Natural killer cell (primary cell): Measurements from ENCODE around the gene MED23. TPM values are rescaled to one million over a fixed set of nuclear protein-coding genes. Genes with fewer than 3 reads are reported as not detected.
"Not testable (repeated sequence)": the region's sequence is repeated elsewhere in the genome, so short reads cannot be mapped to it uniquely, and the experiment has no call there.

Experiments used
- ATAC-seq, 3 donors: fragments of 150-1000 bp in 2 of 3; fragments of 200-7000 bp in 1 of 3; cut with Tn5 transposase; 1 replicate in 1 of 3; 2 replicates in 2 of 3; pipeline ENCODE4 v1.10.0; 2021; ENCODE audit warnings: mild to moderate bottlenecking in 2 of 3, moderate library complexity in 2 of 3
- DNase-seq, 2 donors: peaks; one replicate each; pipeline versions ENCODE4 v3.0.0 to v3.0.0-alpha.2; 2013 to 2021; ENCODE audit warnings: mixed read lengths in 1 of 2
- H3K27ac ChIP-seq: one replicate; pipeline ENCODE4 v1.5.1; 2013; ENCODE audit warnings: mild to moderate bottlenecking, low read length
- H3K27me3 ChIP-seq: one replicate; pipeline ENCODE4 v1.6.1; 2013; ENCODE audit warnings: low read length; ENCODE audit not compliant: control insufficient read depth, insufficient read depth
- H3K36me3 ChIP-seq: one replicate; pipeline ENCODE4 v1.6.1; 2013; ENCODE audit warnings: low read length; ENCODE audit not compliant: control insufficient read depth, insufficient read depth
- H3K4me1 ChIP-seq: one replicate; pipeline ENCODE4 v1.6.1; 2013; ENCODE audit warnings: low read length; ENCODE audit not compliant: control insufficient read depth, insufficient read depth
- H3K4me3 ChIP-seq: one replicate; pipeline ENCODE4 v1.5.1; 2013; ENCODE audit warnings: low read length
- H3K9me3 ChIP-seq: one replicate; pipeline ENCODE4 v1.6.1; 2013; ENCODE audit warnings: low read length; ENCODE audit not compliant: control insufficient read depth, insufficient read depth
- H3K27ac Mint-ChIP-seq, 2 donors: one replicate each; pipeline ENCODE4 v1.8.0; 2022; ENCODE audit warnings: mild to moderate bottlenecking in 2 of 2, mixed read lengths in 2 of 2, moderate library complexity in 1 of 2
- H3K27me3 Mint-ChIP-seq, 2 donors: one replicate each; pipeline ENCODE4 v1.8.0; 2022; ENCODE audit warnings: low read depth in 2 of 2, mixed read lengths in 2 of 2
- H3K36me3 Mint-ChIP-seq: one replicate; pipeline ENCODE4 v1.8.0; 2022; ENCODE audit warnings: mixed read lengths
- H3K4me1 Mint-ChIP-seq, 2 donors: one replicate each; pipeline ENCODE4 v1.8.0; 2022; ENCODE audit warnings: mixed read lengths in 2 of 2
- H3K4me3 Mint-ChIP-seq: one replicate; pipeline ENCODE4 v1.8.0; 2022; ENCODE audit warnings: mild to moderate bottlenecking, moderate library complexity, mixed read lengths
- H3K9me3 Mint-ChIP-seq, 2 donors: one replicate each; pipeline ENCODE4 v1.8.0; 2022; ENCODE audit warnings: mixed read lengths in 2 of 2
- WGBS: methylation state at CpG from one replicate; pipeline ENCODE4 v1.1.7; 2013; ENCODE audit warnings: missing lambda C conversion rate; ENCODE audit not compliant: insufficient coverage; 5-methylcytosine and 5-hydroxymethylcytosine counted together
- intact Hi-C: fragments of 100-400 bp; cut with micrococcal nuclease; formaldehyde crosslinking; loops from one replicate; pipeline ENCODE4 v1.14.2; 2022
- total RNA-seq, 4 donors: library from RNA; stranded (reverse); fragments of 120-200 nt in 1 of 4; gene quantifications; one replicate each; pipeline versions ENCODE4 v1.2.3 to v1.2.4, GENCODE V29; 2013 to 2022
- TF ChIP-seq, protein P1 (sequence below): fragments of 200-600 bp; IDR thresholded peaks from one replicate; pipeline ENCODE4 v1.8.0; 2022; ENCODE audit warnings: antibody characterized with exemption

Gene MED23
- total RNA-seq, 3 donors from 2014 or later (not counting 1 experiment from before 2014, with no cell fraction given), result 63.8 to 71.2 (median 67.4) TPM

DNA sequence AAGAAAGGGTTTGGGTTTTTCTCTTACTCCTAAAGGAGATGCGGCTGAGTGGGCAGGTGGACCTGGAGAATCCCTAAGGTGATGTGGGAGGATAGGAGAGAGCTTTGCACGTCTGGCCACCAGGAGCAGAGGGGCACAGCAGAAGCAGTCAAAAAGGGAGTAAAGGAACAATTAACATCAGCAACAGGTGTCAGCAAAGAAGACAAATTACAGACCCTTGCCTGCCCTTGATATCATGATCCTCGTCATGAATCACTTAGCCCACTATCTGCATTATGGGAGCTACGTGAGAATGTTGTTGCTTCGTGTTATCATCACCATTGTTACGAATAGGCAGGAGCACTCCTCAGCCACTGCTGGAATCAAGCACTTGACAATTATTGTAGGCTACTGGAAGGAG lies 80.6 kb downstream of the MED23 start:
- TF ChIP-seq, protein P1, sequence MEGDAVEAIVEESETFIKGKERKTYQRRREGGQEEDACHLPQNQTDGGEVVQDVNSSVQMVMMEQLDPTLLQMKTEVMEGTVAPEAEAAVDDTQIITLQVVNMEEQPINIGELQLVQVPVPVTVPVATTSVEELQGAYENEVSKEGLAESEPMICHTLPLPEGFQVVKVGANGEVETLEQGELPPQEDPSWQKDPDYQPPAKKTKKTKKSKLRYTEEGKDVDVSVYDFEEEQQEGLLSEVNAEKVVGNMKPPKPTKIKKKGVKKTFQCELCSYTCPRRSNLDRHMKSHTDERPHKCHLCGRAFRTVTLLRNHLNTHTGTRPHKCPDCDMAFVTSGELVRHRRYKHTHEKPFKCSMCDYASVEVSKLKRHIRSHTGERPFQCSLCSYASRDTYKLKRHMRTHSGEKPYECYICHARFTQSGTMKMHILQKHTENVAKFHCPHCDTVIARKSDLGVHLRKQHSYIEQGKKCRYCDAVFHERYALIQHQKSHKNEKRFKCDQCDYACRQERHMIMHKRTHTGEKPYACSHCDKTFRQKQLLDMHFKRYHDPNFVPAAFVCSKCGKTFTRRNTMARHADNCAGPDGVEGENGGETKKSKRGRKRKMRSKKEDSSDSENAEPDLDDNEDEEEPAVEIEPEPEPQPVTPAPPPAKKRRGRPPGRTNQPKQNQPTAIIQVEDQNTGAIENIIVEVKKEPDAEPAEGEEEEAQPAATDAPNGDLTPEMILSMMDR, result no peak
- no peak overlapping the region for H3K4me3 ChIP-seq
- H3K36me3 ChIP-seq, result no peaks in the 10 kb centered on the region
- no peak overlapping the region for H3K27ac ChIP-seq
- ATAC-seq (no peak), DNase-seq (no peak)
- WGBS, result 89% methylated on average over 6 of the region's 6 CpGs
- Mint-ChIP-seq H3K4me1 (no peaks in the 10 kb centered on the region), H3K9me3 (no peaks in the 10 kb centered on the region), H3K27ac (no peak overlapping the region), H3K4me3 (no peak overlapping the region), H3K27me3 (peaks cover 0 to 8% of the 10 kb centered on the region in 2 donors), H3K36me3 (no peaks in the 10 kb centered on the region)
- no peaks in the 10 kb centered on the region for H3K27me3 ChIP-seq
- H3K9me3 ChIP-seq, result no peaks in the 10 kb centered on the region
- no peaks in the 10 kb centered on the region for H3K4me1 ChIP-seq
- intact Hi-C loops, result no loop called here

DNA sequence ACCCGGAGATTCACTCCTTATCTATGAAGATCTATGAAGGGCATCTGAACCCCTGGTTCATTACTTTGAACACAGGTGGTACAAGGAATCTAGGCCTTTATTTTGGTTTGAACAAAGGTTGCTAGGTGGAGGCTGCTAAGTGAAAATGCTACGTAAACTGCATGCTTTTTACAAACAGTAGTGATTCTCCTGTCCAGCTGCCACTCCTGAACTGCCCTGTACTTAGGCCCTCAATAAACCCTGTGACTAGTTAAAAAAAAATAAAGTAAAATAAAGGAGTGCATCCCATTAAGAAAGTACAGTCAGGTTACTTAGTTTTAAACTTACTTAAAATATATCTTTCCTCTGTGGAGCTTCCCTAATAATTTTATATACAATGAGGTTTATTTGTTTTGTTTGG lies 82.7 kb downstream of the MED23 start:
- no peak overlapping the region for H3K4me3 ChIP-seq
- TF ChIP-seq, protein P1, result no peak
- intact Hi-C loops, result no loop called here
- Mint-ChIP-seq H3K36me3 (no peaks in the 10 kb centered on the region), H3K4me3 (no peak overlapping the region), H3K9me3 (no peaks in the 10 kb centered on the region), H3K4me1 (no peaks in the 10 kb centered on the region), H3K27me3 (peaks cover 5 to 6% of the 10 kb centered on the region in 2 donors), H3K27ac (no peak overlapping the region)
- no peaks in the 10 kb centered on the region for H3K9me3 ChIP-seq
- DNase-seq (no peak), ATAC-seq (no peak)
- no peaks in the 10 kb centered on the region for H3K27me3 ChIP-seq
- H3K36me3 ChIP-seq, result no peaks in the 10 kb centered on the region
- WGBS, result 100% methylated on average over 2 of the region's 2 CpGs
- no peak overlapping the region for H3K27ac ChIP-seq
- H3K4me1 ChIP-seq, result no peaks in the 10 kb centered on the region

DNA sequence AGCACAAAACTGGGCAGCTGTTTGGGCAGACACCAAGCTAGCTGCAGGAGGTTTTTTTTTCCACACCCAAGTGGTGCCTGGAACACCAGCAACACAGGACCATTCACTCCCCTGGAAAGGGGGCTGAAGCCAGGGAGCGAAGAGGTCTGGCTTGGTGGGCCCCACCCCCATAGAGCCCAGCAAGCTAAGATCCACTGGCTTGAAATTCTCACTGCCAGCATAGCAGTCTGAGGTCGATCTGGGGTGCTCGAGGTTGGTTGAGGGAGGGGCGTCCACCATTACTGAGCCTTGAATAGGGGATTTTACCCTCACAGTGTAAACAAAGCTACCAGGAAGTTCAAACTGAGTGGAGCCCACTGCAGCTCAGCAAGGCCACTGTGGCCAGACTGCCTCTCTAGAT lies 89.4 kb downstream of the MED23 start:
- H3K4me1 ChIP-seq, ATAC-seq, H3K27ac ChIP-seq, H3K9me3 Mint-ChIP-seq, intact Hi-C loops, H3K36me3 Mint-ChIP-seq, H3K4me3 Mint-ChIP-seq, H3K4me3 ChIP-seq, H3K27me3 ChIP-seq, H3K9me3 ChIP-seq, DNase-seq, H3K27me3 Mint-ChIP-seq, H3K27ac Mint-ChIP-seq, H3K36me3 ChIP-seq, H3K4me1 Mint-ChIP-seq: not testable (repeated sequence)
- WGBS, result 61% methylated on average over 4 of the region's 4 CpGs

DNA sequence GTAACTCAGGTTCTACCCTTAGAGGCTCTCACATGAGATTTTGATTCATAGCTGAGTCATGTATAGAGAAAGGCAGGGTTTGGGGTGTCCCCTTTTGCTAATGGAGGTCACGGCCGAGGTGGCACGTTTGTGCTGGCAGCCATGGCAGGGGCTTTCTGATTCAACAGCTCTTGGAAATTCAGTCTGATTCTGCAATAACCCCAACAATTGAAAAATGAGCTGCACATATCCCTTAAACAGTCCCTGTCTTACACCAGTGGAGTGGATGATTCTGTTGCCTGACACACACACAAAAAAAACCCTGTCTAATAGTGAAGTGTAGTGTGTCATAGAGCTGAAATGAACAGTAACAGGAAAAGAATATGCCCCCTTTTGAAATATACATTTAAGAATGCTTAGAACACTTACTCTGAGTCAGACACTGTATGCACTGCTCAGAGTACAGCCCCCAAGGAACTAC lies 95.4 kb downstream of the MED23 start:
- Mint-ChIP-seq H3K4me1 (peaks cover 11 to 13% of the 10 kb centered on the region in 2 donors), H3K9me3 (no peaks in the 10 kb centered on the region), H3K4me3 (no peak overlapping the region), H3K27ac (peak overlapping the region in 1 of 2 donors; percentile 63), H3K36me3 (no peaks in the 10 kb centered on the region), H3K27me3 (peaks cover 4 to 7% of the 10 kb centered on the region in 2 donors)
- ATAC-seq (no peak), DNase-seq (peak in 1 of 2 donors; percentile 21)
- intact Hi-C loops, result no loop called here
- no peaks in the 10 kb centered on the region for H3K4me1 ChIP-seq
- H3K9me3 ChIP-seq, result no peaks in the 10 kb centered on the region
- 79% methylated on average over 3 of the region's 3 CpGs for WGBS
- H3K4me3 ChIP-seq, result no peak overlapping the region
- TF ChIP-seq, protein P1, result no peak
- H3K27ac ChIP-seq, result no peak overlapping the region
- H3K27me3 ChIP-seq, result no peaks in the 10 kb centered on the region
- no peaks in the 10 kb centered on the region for H3K36me3 ChIP-seq

DNA sequence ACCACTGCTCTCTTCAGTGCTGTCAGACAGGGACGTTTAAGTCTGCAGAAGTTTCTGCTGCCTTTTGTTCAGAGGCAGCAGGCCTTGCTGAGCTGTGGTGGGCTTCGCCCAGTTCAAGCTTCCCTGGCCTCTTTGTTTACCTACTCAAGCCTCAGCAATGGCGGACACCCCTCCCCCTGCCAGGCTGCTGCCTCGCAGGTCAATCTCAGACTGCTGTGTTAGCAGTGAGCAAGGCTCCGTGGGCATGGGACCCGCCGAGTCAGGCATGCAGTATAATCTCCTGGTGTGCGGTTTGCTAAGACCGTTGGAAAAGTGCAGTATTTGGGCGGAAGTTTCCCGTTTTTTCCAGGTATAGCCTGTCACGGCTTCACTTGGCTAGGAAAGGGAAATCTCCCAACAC lies 96.4 kb downstream of the MED23 start:
- H3K27me3 ChIP-seq, H3K9me3 Mint-ChIP-seq, H3K27me3 Mint-ChIP-seq, H3K36me3 ChIP-seq, H3K4me3 Mint-ChIP-seq, ATAC-seq, DNase-seq, H3K27ac Mint-ChIP-seq, H3K27ac ChIP-seq, H3K4me3 ChIP-seq, H3K4me1 ChIP-seq, H3K36me3 Mint-ChIP-seq, intact Hi-C loops, H3K9me3 ChIP-seq: not testable (repeated sequence)
- 90% methylated on average over 12 of the region's 12 CpGs for WGBS
- peaks cover 11 to 13% of the 10 kb centered on the region in 2 donors for H3K4me1 Mint-ChIP-seq

DNA sequence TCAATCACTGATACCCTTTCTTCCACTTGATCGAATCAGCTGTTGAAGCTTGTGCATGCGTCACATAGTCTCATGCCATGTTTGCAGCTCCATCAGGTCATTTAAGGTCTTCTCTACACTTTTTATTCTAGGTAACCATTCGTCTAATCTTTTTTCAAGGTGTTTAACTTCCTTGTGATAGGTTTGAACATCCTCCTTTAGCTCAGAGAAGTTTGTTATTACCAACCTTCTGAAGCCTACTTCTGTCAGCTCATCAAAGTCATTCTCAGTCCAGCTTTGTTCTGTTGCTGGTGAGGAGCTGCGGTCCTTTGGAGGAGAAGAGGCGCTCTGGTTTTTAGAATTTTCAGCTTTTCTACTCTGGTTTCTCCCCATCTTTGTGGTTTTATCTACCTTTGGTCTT lies 97.1 kb downstream of the MED23 start:
- H3K27me3 Mint-ChIP-seq, H3K9me3 Mint-ChIP-seq, H3K27ac Mint-ChIP-seq, H3K36me3 ChIP-seq, H3K4me1 ChIP-seq, H3K9me3 ChIP-seq, H3K27ac ChIP-seq, H3K27me3 ChIP-seq, H3K4me3 Mint-ChIP-seq, H3K36me3 Mint-ChIP-seq, ATAC-seq, H3K4me3 ChIP-seq, intact Hi-C loops: not testable (repeated sequence)
- DNase-seq, result peak in 1 of 2 donors; percentile 30
- 64% methylated on average over 5 of the region's 5 CpGs for WGBS
- peaks cover 11 to 13% of the 10 kb centered on the region in 2 donors for H3K4me1 Mint-ChIP-seq
